Fibroblast of lung (primary cell): ENCODE measurements around the gene MED15.
"Not testable (repeated sequence)": the region's sequence is repeated elsewhere in the genome, so short reads cannot be mapped to it uniquely, and the experiment has no call there.

ENCODE experiments used
- EZH2 ChIP-seq: IDR thresholded peaks from 2 replicates; pipeline ENCODE4 v1.5.1; 2012; ENCODE audit warnings: low read length, control low read depth, mild to moderate bottlenecking; ENCODE audit errors: missing control alignments
- TF ChIP-seq, protein P1 (sequence below), 2 donors: IDR thresholded peaks in 1 of 2; conservative IDR thresholded peaks in 1 of 2; 1 replicate in 1 of 2; 2 replicates in 1 of 2; pipeline ENCODE4 v1.5.1; 2011 to 2012; ENCODE audit warnings: low read length in 2 of 2, control low read depth in 1 of 2, inconsistent platforms in 1 of 2, low read depth in 1 of 2, mild to moderate bottlenecking in 1 of 2

DNA sequence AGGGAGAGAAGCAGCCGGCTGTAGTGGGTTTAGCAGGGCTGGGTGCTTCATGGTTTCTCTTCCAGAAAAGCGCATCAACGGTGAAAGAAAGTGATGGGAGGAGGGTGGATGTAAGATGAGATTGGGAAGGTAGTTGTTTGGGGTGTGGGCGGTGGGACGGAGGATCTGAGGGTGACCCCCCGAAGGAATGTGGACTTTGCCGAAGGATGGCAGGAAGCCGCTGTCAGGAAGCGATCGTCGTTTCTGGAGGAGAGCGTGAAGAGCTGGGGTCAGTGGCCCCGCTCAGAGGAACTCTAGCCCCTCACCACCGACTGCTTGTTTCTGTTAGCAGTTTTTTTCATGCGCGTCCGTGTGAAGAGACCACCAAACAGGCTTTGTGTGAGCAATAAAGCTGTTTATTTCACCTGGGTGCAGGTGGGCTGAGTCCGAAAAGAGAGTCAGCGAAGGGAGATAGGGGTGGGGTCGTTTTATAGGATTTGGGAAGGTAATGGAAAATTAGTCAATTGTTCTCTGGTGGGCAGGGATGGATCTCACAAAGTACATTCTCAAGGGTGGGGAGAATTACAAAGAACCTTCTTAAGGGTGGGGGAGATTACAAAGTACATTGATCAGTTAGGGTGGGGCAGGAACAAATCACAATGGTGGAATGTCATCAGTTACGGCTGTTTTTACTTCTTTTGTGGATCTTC, 801 bp downstream of the MED15 start:
- TF ChIP-seq, protein P1, sequence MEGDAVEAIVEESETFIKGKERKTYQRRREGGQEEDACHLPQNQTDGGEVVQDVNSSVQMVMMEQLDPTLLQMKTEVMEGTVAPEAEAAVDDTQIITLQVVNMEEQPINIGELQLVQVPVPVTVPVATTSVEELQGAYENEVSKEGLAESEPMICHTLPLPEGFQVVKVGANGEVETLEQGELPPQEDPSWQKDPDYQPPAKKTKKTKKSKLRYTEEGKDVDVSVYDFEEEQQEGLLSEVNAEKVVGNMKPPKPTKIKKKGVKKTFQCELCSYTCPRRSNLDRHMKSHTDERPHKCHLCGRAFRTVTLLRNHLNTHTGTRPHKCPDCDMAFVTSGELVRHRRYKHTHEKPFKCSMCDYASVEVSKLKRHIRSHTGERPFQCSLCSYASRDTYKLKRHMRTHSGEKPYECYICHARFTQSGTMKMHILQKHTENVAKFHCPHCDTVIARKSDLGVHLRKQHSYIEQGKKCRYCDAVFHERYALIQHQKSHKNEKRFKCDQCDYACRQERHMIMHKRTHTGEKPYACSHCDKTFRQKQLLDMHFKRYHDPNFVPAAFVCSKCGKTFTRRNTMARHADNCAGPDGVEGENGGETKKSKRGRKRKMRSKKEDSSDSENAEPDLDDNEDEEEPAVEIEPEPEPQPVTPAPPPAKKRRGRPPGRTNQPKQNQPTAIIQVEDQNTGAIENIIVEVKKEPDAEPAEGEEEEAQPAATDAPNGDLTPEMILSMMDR (conservative IDR thresholded peaks at IDR 0.05 in 1 of 2, IDR thresholded peaks at IDR 0.05 in 1 of 2; ENCODE audit: low read depth in 1 of 2, low read length in 2 of 2): not testable (repeated sequence)
- TF ChIP-seq EZH2: not testable (repeated sequence)
